ENCODE results near the gene AFF3. TPM values are rescaled to one million over a fixed set of nuclear protein-coding genes. Genes with fewer than 3 reads are reported as not detected.

AFF3 gene
- total RNA-seq, 1 experiment from 2014 or later, result 0.05 TPM

- Mint-ChIP-seq H3K4me1 (ENCODE audit: low read depth, unreplicated experiment) (no peaks in the 10 kb centered on the region), H3K36me3 (ENCODE audit: insufficient read depth, unreplicated experiment) (no peaks in the 10 kb centered on the region), H3K4me3 (ENCODE audit: unreplicated experiment) (no peak overlapping the region), H3K9me3 (ENCODE audit: unreplicated experiment) (no peaks in the 10 kb centered on the region), H3K27me3 (ENCODE audit: insufficient read depth, unreplicated experiment) (peaks cover 9% of the 10 kb centered on the region), H3K27ac (ENCODE audit: unreplicated experiment) (no peak overlapping the region)
- H3K27me3 ChIP-seq (replicated peaks; ENCODE audit: control insufficient read depth, insufficient read depth, low read length), result no peaks in the 10 kb centered on the region
- no peaks in the 10 kb centered on the region for H3K36me3 ChIP-seq (ENCODE audit: control insufficient read depth, insufficient read depth, low read length)
- CTCF ChIA-PET, result no interaction called here
- DNase-seq, result no peak
- no peak for TF ChIP-seq CTCF (IDR thresholded peaks at IDR 0.05; ENCODE audit: insufficient read depth in 1 of 2, low read depth in 1 of 2, low read length in 1 of 2, severe bottlenecking in 1 of 2, unreplicated experiment in 1 of 2)
- no peaks in the 10 kb centered on the region for H3K4me1 ChIP-seq
- no TSS peak for BruUV-seq (replicated peaks)
- H3K9me3 ChIP-seq, result no peaks in the 10 kb centered on the region
- intact Hi-C loops (cut with micrococcal nuclease; ENCODE audit: unreplicated experiment), result no loop called here
- POLR2A ChIA-PET, result no interaction called here
- no peak overlapping the region for H3K4me3 ChIP-seq (ENCODE audit: low read depth, low read length)
These were observed 505.2 kb downstream of the AFF3 start for GRCh38 chr2:99637159-99637697.

- Histone ChIP-seq H3K27me3 (replicated peaks; ENCODE audit: control insufficient read depth, insufficient read depth, low read length) (no peaks in the 10 kb centered on the region), H3K4me3 (ENCODE audit: low read depth, low read length) (no peak overlapping the region), H3K36me3 (ENCODE audit: control insufficient read depth, insufficient read depth, low read length) (no peaks in the 10 kb centered on the region), H3K4me1 (no peaks in the 10 kb centered on the region), H3K9me3 (no peaks in the 10 kb centered on the region)
- no peak overlapping the region for H3K27ac Mint-ChIP-seq (ENCODE audit: unreplicated experiment)
- H3K9me3 Mint-ChIP-seq (ENCODE audit: unreplicated experiment), result no peaks in the 10 kb centered on the region
- no TSS peak for BruUV-seq (replicated peaks)
- no peak for TF ChIP-seq CTCF (IDR thresholded peaks at IDR 0.05; ENCODE audit: insufficient read depth in 1 of 2, low read depth in 1 of 2, low read length in 1 of 2, severe bottlenecking in 1 of 2, unreplicated experiment in 1 of 2)
- peaks cover 9% of the 10 kb centered on the region for H3K27me3 Mint-ChIP-seq (ENCODE audit: insufficient read depth, unreplicated experiment)
- ChIA-PET CTCF (no interaction called here), POLR2A (no interaction called here)
- intact Hi-C loops (cut with micrococcal nuclease; ENCODE audit: unreplicated experiment), result no loop called here
- H3K4me3 Mint-ChIP-seq (ENCODE audit: unreplicated experiment), result no peak overlapping the region
- no peaks in the 10 kb centered on the region for H3K4me1 Mint-ChIP-seq (ENCODE audit: low read depth, unreplicated experiment)
- no peak for DNase-seq
- H3K36me3 Mint-ChIP-seq (ENCODE audit: insufficient read depth, unreplicated experiment), result no peaks in the 10 kb centered on the region
These were observed 506.0 kb downstream of the AFF3 start for GRCh38 chr2:99636144-99637034.

GRCh38 chr2:99635710-99636109 lies 506.7 kb downstream of the AFF3 start:
- ChIA-PET CTCF (no interaction called here), POLR2A (no interaction called here)
- no peak for DNase-seq
- TF ChIP-seq CTCF (IDR thresholded peaks at IDR 0.05; ENCODE audit: insufficient read depth in 1 of 2, low read depth in 1 of 2, low read length in 1 of 2, severe bottlenecking in 1 of 2, unreplicated experiment in 1 of 2), result no peak
- Histone ChIP-seq H3K36me3 (ENCODE audit: control insufficient read depth, insufficient read depth, low read length) (no peaks in the 10 kb centered on the region), H3K9me3 (no peaks in the 10 kb centered on the region), H3K27me3 (replicated peaks; ENCODE audit: control insufficient read depth, insufficient read depth, low read length) (no peaks in the 10 kb centered on the region), H3K4me3 (ENCODE audit: low read depth, low read length) (no peak overlapping the region), H3K4me1 (no peaks in the 10 kb centered on the region)
- Mint-ChIP-seq H3K4me1 (ENCODE audit: low read depth, unreplicated experiment) (no peaks in the 10 kb centered on the region), H3K36me3 (ENCODE audit: insufficient read depth, unreplicated experiment) (no peaks in the 10 kb centered on the region), H3K9me3 (ENCODE audit: unreplicated experiment) (peaks cover 5% of the 10 kb centered on the region), H3K27me3 (ENCODE audit: insufficient read depth, unreplicated experiment) (peaks cover 6% of the 10 kb centered on the region), H3K4me3 (ENCODE audit: unreplicated experiment) (no peak overlapping the region), H3K27ac (ENCODE audit: unreplicated experiment) (no peak overlapping the region)
- intact Hi-C loops (cut with micrococcal nuclease; ENCODE audit: unreplicated experiment), result no loop called here
- no TSS peak for BruUV-seq (replicated peaks)
